Pericardium fibroblast (primary cell): ENCODE data around the gene BLOC1S3. TPM values are rescaled to one million over a fixed set of nuclear protein-coding genes. Genes with fewer than 3 reads are reported as not detected.

Source experiments
- total RNA-seq: library from RNA; depleted of rRNA; stranded (reverse); fragments of >200 nt; gene quantifications from 2 replicates; pipeline ENCODE4 v1.2.3, GENCODE V29; 2015

The BLOC1S3 gene, protein sequence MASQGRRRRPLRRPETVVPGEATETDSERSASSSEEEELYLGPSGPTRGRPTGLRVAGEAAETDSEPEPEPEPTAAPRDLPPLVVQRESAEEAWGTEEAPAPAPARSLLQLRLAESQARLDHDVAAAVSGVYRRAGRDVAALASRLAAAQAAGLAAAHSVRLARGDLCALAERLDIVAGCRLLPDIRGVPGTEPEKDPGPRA
- total RNA-seq: 10.3 and 15.3 TPM in 2 replicates

DNA sequence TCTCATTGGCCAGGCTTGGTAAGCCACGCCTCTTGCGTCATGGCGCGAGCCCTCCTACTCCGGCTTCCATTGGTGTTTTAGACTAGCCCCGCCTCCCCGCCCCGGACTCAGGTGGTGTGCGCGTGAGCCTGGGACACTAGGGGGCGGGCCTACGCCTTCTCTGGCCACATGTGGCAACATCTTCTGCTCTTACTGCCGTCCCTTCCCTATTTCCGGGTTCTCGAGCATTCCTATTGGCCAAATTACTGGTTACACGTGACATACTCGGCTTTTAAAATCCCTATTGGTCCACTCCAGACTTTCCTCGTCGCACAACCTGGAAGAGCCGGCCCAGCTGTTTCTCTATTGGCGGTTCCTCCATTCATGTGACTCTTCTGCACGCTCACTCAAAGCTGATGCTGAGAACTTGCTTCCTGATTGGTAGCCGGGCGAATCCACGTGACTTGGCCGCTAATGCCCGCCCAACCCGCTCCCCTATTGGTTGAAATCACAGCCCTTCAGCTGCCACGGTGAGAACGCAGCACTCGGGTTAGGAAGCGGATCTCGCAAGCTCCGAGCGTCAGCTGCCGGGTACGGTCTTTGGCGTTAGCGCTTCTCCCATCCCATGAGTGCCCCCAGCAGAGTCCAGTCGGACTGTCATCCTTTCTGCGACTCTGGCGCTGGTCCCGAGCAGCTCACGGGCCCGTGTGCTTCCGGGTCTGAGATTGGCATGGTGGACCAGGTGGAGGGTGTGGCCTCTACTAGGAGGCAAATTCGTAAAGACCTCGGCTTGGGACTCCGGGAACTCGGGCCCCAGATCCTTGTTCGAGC is at the start of gene BLOC1S3:
BLOC1S3 (plus strand) TSS at position 523 of the 810 bp plus-strand sequence. CDS start 513 bp downstream, outside the sequence.

DNA sequence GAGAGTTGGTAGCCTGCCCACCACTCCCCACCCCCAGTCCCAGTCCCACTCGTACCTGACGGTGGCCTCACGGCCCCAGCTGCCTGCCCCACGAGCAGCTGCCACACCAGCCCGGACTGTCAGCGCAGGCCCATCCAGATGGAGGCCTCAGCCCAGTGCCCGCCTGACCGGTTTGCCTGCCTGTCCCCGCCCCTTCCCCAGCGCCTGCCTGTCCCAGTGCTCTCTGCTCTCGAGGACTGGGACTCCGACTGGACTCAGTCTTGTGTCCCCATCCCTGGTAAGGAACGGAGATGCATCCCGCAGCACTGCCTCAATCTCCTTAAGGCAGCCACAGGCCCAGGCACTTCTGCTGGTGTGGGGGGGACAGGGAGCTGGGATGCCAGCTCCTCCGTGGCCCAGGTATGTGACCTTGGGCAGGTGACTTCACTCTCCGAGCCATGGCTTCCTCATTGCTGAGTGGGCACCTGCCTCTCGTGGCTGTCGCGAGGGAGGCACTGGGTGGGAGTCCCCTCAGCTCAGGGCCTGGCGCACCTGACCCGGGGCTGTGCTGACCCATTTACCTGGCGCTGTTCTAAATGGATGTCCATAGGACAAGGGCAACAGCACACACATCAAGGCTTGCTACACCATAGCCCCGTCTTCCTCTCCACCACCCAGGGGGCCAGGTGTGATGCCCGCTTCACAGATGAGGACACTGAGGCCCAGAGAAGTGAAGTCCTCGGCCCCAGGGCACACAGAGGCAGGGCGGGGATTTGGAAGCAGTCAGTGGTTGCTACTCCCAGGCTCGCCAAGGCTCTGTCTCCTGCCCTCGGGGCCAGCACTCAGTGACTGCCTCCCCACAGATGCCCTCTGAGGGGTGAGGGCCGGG is 17.5 kb upstream of the BLOC1S3 start, which contains the start of gene NKPD1:
NKPD1 (minus strand) TSS at position 113 of the 868 bp plus-strand sequence. CDS start 832 bp downstream, outside the sequence.

DNA sequence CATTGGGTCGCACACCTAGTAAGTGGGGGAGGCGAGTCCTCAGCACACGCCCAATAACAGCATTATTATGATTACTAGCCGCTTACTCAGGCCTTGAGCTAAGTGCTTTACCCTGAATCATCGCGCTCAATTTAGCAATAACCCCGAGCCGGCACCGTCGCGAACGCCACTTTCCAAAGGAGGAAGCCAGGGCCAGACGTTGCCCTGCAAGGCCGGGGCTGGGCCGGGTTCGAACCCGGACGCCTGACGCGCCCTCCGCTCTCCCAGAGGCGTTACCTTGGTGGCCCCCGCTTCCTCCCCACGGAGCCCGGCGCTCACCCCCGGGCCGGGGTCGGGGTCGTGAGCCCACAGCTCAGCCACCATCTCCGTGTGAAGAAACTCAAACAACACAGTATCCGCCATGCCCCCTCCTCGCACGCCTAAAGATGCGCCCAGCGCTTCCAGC is 745 bp upstream of the BLOC1S3 start, which contains the start of gene TRAPPC6A:
TRAPPC6A (minus strand) TSS at position 421 of the 445 bp plus-strand sequence; CDS start at position 402, 19 bp downstream.

Other genes with a start within 250 kb of the BLOC1S3 start
- gene APOC4, start 236.5 kb upstream of the BLOC1S3 start, total RNA-seq: not detected in 2 replicates
- gene APOC2, start 232.7 kb upstream of the BLOC1S3 start, total RNA-seq: not detected in 2 replicates
- gene CLPTM1, start 223.4 kb upstream of the BLOC1S3 start, total RNA-seq: 57.9 and 59.5 TPM in 2 replicates
- gene RELB, start 177.3 kb upstream of the BLOC1S3 start, total RNA-seq: 8.0 and 12.3 TPM in 2 replicates
- 38.4 and 39.7 TPM in 2 replicates for gene CLASRP, start 139.7 kb upstream of the BLOC1S3 start, total RNA-seq
- 0.70 and 3.1 TPM in 2 replicates for gene ZNF296, start 102.3 kb upstream of the BLOC1S3 start, total RNA-seq
- gene GEMIN7, start 99.5 kb upstream of the BLOC1S3 start, total RNA-seq: 21.4 and 25.3 TPM in 2 replicates
- 28.3 and 46.7 TPM in 2 replicates for gene PPP1R37, start 85.6 kb upstream of the BLOC1S3 start, total RNA-seq
- under 0.01 and 0.85 TPM in 2 replicates for gene NKPD1, start 17.8 kb upstream of the BLOC1S3 start, total RNA-seq
- gene TRAPPC6A, start 547 bp upstream of the BLOC1S3 start, total RNA-seq: 29.1 and 33.0 TPM in 2 replicates
- gene EXOC3L2, start 66.6 kb downstream of the BLOC1S3 start, total RNA-seq: 1.0 and 2.0 TPM in 2 replicates
- 23.2 and 36.3 TPM in 2 replicates for gene MARK4, start 72.5 kb downstream of the BLOC1S3 start, total RNA-seq
- 0.35 and 4.2 TPM in 2 replicates for gene CKM, start 144.1 kb downstream of the BLOC1S3 start, total RNA-seq
- gene KLC3, start 162.0 kb downstream of the BLOC1S3 start, total RNA-seq: not detected in 2 replicates
- 15.0 and 24.5 TPM in 2 replicates for gene ERCC2, start 191.8 kb downstream of the BLOC1S3 start, total RNA-seq
- 4.8 and 7.8 TPM in 2 replicates for gene PPP1R13L, start 226.3 kb downstream of the BLOC1S3 start, total RNA-seq
- 2.9 and 9.3 TPM in 2 replicates for gene POLR1G, start 227.9 kb downstream of the BLOC1S3 start, total RNA-seq
- 73.5 and 82.0 TPM in 2 replicates for gene ERCC1, start 245.1 kb downstream of the BLOC1S3 start, total RNA-seq